T47D (cell line): ENCODE measurements around the gene MYO10.
"Not testable (repeated sequence)": the region's sequence is repeated elsewhere in the genome, so short reads cannot be mapped to it uniquely, and the experiment has no call there.

ENCODE experiments used
- DNase-seq, 2 experiments: peaks; one replicate each; pipeline versions ENCODE4 v3.0.0 to v3.0.0-alpha.2; 2011 to 2012; ENCODE audit warnings: low read depth in 1 of 2, low spot score in 1 of 2
- JUND ChIP-seq: IDR thresholded peaks from 2 replicates; pipeline ENCODE4 v1.6.1; 2012; ENCODE audit warnings: low read depth
- in situ Hi-C: cut with HindIII; loops from 2 replicates; pipeline ENCODE4 v1.10.0; 2016; ENCODE audit warnings: low sequenced_read_pairs, low pct_unique_long_range_greater_than_20kb

The MYO10 gene

GRCh38 chr5:16784088-16784487, 152.0 kb downstream of the MYO10 start:
- TF ChIP-seq JUND: no peak
- no peak for DNase-seq
- in situ Hi-C loops: no loop called here

- in situ Hi-C loops: no loop called here
- TF ChIP-seq JUND: no peak
Observed at GRCh38 chr5:16781828-16782626, 154.1 kb downstream of the MYO10 start.

GRCh38 chr5:16780325-16780724, 155.8 kb downstream of the MYO10 start:
- in situ Hi-C loops: no loop called here

More at GRCh38 chr5:16781828-16782626, 154.1 kb downstream of the MYO10 start:
- DNase-seq: peak in 1 of 2 experiments; percentile 14

GRCh38 chr5:16777432-16777831, 158.7 kb downstream of the MYO10 start:
- no peak for DNase-seq
- in situ Hi-C loops: no loop called here
- TF ChIP-seq JUND: no peak

More at GRCh38 chr5:16780325-16780724, 155.8 kb downstream of the MYO10 start:
- TF ChIP-seq JUND: no peak
- DNase-seq: no peak

- no peak for TF ChIP-seq JUND
- DNase-seq: peak in 1 of 2 experiments; percentile 69
- in situ Hi-C loops: no loop called here
Observed at GRCh38 chr5:16776611-16777251, 159.4 kb downstream of the MYO10 start.

GRCh38 chr5:16774806-16775205, 161.3 kb downstream of the MYO10 start:
- in situ Hi-C loops: no loop called here
- TF ChIP-seq JUND: no peak
- DNase-seq: no peak

GRCh38 chr5:16773991-16774390, 162.1 kb downstream of the MYO10 start:
- no peak for TF ChIP-seq JUND
- in situ Hi-C loops: no loop called here
- no peak for DNase-seq

GRCh38 chr5:16772556-16772955, 163.5 kb downstream of the MYO10 start:
- no peak for DNase-seq
- no peak for TF ChIP-seq JUND
- in situ Hi-C loops: no loop called here

- no peak for DNase-seq
- no peak for TF ChIP-seq JUND
- in situ Hi-C loops: no loop called here
Observed at GRCh38 chr5:16768184-16768583, 167.9 kb downstream of the MYO10 start.

- TF ChIP-seq JUND: no peak
- no peak for DNase-seq
- in situ Hi-C loops: no loop called here
Observed at GRCh38 chr5:16763211-16763610, 172.9 kb downstream of the MYO10 start.

- DNase-seq: no peak
- in situ Hi-C loops: no loop called here
- no peak for TF ChIP-seq JUND
Observed at GRCh38 chr5:16759147-16759773, 176.8 kb downstream of the MYO10 start.

- TF ChIP-seq JUND: no peak
- in situ Hi-C loops: no loop called here
- no peak for DNase-seq
Observed at GRCh38 chr5:16757989-16758501, 178.0 kb downstream of the MYO10 start.

GRCh38 chr5:16757577-16757976, 178.5 kb downstream of the MYO10 start:
- DNase-seq, in situ Hi-C loops: not testable (repeated sequence)
